ENCODE results near the gene EME2. TPM values are rescaled to one million over a fixed set of nuclear protein-coding genes. Genes with fewer than 3 reads are reported as not detected.
A peak's percentile ranks its signal among the peaks of the same experiment; 100 is the strongest.

EME2 gene
- polyA plus RNA-seq (2011; rRNA removed) (2.4 and 3.1 TPM in 2 replicates), polyA minus RNA-seq (2011; rRNA and poly(A)+ RNA removed) (2.4 and 2.5 TPM in 2 replicates)

- Histone ChIP-seq H3K9me3 (ENCODE audit: control insufficient read depth, insufficient read depth, low read length) (peaks cover 6% of the 10 kb centered on the region; the same call in 1 of the 2 replicates), H3K4me3 (ENCODE audit: low read depth, low read length) (peak within 1 kb of the TSS; percentile 77), H3K27me3 (ENCODE audit: control insufficient read depth, insufficient read depth, low read length) (no peaks in the 10 kb centered on the region), H3K27ac (ENCODE audit: low read depth, low read length) (peak within 1 kb of the TSS; percentile 39)
- TF ChIP-seq CTCF (IDR thresholded peaks at IDR 0.05; ENCODE audit: low read depth, low read length), result no peak
- ChIA-PET POLR2A (interaction anchor here (0.6 to 1.8 kb wide), 5 partner anchors 8 to 54 kb away, joined by 3 to 17 read pairs (median 5); partner anchors contain the start of genes HAGH, NUBP2 and SPSB3), CTCF (interaction anchor here (0.9 to 1.2 kb wide), 2 partner anchors 10 to 52 kb away, joined by 3 read pairs; partner anchors contain the start of genes NUBP2 and SPSB3)
- DNase-seq (ENCODE audit: low read depth, low spot score), result no peak
Measured at GRCh38 chr16:1772362-1772907, at the start of gene EME2. EME2 (plus strand) TSS chr16:1772810; CDS start chr16:1773228, 418 bp downstream.

- ChIA-PET CTCF (interaction anchor here (0.6 to 1.9 kb wide), 9 partner anchors 8 to 780 kb away, joined by 3 to 10 read pairs (median 5); partner anchors contain the start of genes NUBP2 and SPSB3), POLR2A (interaction anchor here (1.0 kb wide), 1 partner anchor 69 kb away, joined by 3 read pairs; no protein-coding TSS in a partner anchor)
- H3K9me3 ChIP-seq (ENCODE audit: control insufficient read depth, insufficient read depth, low read length), result no peaks in the 10 kb centered on the region; the same call in 1 of the 2 replicates
- DNase-seq (ENCODE audit: low read depth, low spot score), result no peak
- H3K27me3 ChIP-seq (ENCODE audit: control insufficient read depth, insufficient read depth, low read length), result no peaks in the 10 kb centered on the region
- no peak overlapping the region for H3K4me3 ChIP-seq (ENCODE audit: low read depth, low read length)
- H3K27ac ChIP-seq (ENCODE audit: low read depth, low read length), result peak overlapping the region; percentile 21
- TF ChIP-seq CTCF (IDR thresholded peaks at IDR 0.05; ENCODE audit: low read depth, low read length), result peak; percentile 81
Measured at GRCh38 chr16:1723450-1724147, 49.0 kb upstream of the EME2 start.

GRCh38 chr16:1724491-1724890 lies 48.1 kb upstream of the EME2 start:
- Histone ChIP-seq H3K27ac (ENCODE audit: low read depth, low read length) (no peak overlapping the region), H3K4me3 (ENCODE audit: low read depth, low read length) (no peak overlapping the region), H3K9me3 (ENCODE audit: control insufficient read depth, insufficient read depth, low read length) (no peaks in the 10 kb centered on the region; the same call in 1 of the 2 replicates), H3K27me3 (ENCODE audit: control insufficient read depth, insufficient read depth, low read length) (no peaks in the 10 kb centered on the region)
- ChIA-PET POLR2A (no interaction called here), CTCF (interaction anchor here (0.6 to 1.9 kb wide), 5 partner anchors 9 to 285 kb away, joined by 3 to 10 read pairs (median 6); no protein-coding TSS in a partner anchor)
- no peak for DNase-seq (ENCODE audit: low read depth, low spot score)
- TF ChIP-seq CTCF (IDR thresholded peaks at IDR 0.05; ENCODE audit: low read depth, low read length), result no peak

- H3K27me3 ChIP-seq (ENCODE audit: control insufficient read depth, insufficient read depth, low read length), result no peaks in the 10 kb centered on the region
- H3K4me3 ChIP-seq (ENCODE audit: low read depth, low read length), result no peak overlapping the region
- TF ChIP-seq CTCF (IDR thresholded peaks at IDR 0.05; ENCODE audit: low read depth, low read length), result no peak
- H3K27ac ChIP-seq (ENCODE audit: low read depth, low read length), result no peak overlapping the region
- no peak for DNase-seq (ENCODE audit: low read depth, low spot score)
- CTCF ChIA-PET, result interaction anchor here (1.0 kb wide), 1 partner anchor 21 kb away, joined by 5 read pairs; the partner anchor contains the start of gene MAPK8IP3
- H3K9me3 ChIP-seq (ENCODE audit: control insufficient read depth, insufficient read depth, low read length), result no peaks in the 10 kb centered on the region; the same call in 1 of the 2 replicates
- POLR2A ChIA-PET, result no interaction called here
Measured at GRCh38 chr16:1726661-1727502, 45.7 kb upstream of the EME2 start.
